Activated CD8-positive, alpha-beta T cell treated with anti-CD3 and anti-CD28 coated beads, Interleukin-2, amount 10 ng/mL, durations not matched to agents 7 days and 5 days (primary cell): ENCODE data around the gene ANKUB1. TPM values are rescaled to one million over a fixed set of nuclear protein-coding genes. Genes with fewer than 3 reads are reported as not detected.

ENCODE experiments used
- ATAC-seq: fragments of 150-1000 bp; cut with Tn5 transposase; one replicate; pipeline ENCODE4 v1.10.0; 2021; ENCODE audit warnings: moderate library complexity
- CTCF ChIA-PET: fragments of 350-600 bp; sonication (Branson Sonifier 250); formaldehyde crosslinking; loops from one replicate; lab custom pipeline; 2021; ENCODE audit warnings: antibody characterized with exemption; lab: Charles Lee
- POLR2A ChIA-PET: fragments of 350-600 bp; sonication (Branson Sonifier 250); formaldehyde crosslinking; loops from one replicate; lab custom pipeline; 2021; ENCODE audit warnings: antibody characterized with exemption; lab: Charles Lee
- DNase-seq: peaks from one replicate; pipeline ENCODE4 v3.0.0-alpha.2; 2020
- H3K27ac Mint-ChIP-seq: one replicate; pipeline ENCODE4 v1.8.0; 2021; ENCODE audit warnings: mild to moderate bottlenecking, mixed read lengths
- H3K27me3 Mint-ChIP-seq: one replicate; pipeline ENCODE4 v1.8.0; 2021; ENCODE audit warnings: low read depth, mixed read lengths
- H3K36me3 Mint-ChIP-seq: one replicate; pipeline ENCODE4 v1.8.0; 2021; ENCODE audit warnings: low read depth, mixed read lengths
- H3K4me1 Mint-ChIP-seq: one replicate; pipeline ENCODE4 v1.8.0; 2021; ENCODE audit warnings: low read depth, mixed read lengths
- H3K4me3 Mint-ChIP-seq: one replicate; pipeline ENCODE4 v1.8.0; 2021; ENCODE audit warnings: mild to moderate bottlenecking, mixed read lengths
- H3K9me3 Mint-ChIP-seq: one replicate; pipeline ENCODE4 v1.8.0; 2022; ENCODE audit warnings: mixed read lengths; ENCODE audit not compliant: insufficient read depth
- total RNA-seq, 2 experiments: library from RNA; stranded (reverse); gene quantifications; one replicate each; pipeline ENCODE4 v1.2.3, GENCODE V29; 2021

ANKUB1 gene
- total RNA-seq, 2 experiments from 2014 or later: not detected

- H3K36me3 Mint-ChIP-seq: peaks cover 26% of the 10 kb centered on the region
- CTCF ChIA-PET: interaction anchor here (0.7 to 3.5 kb wide), 13 partner anchors 10 to 222 kb away, joined by 3 to 25 read pairs (median 5); no protein-coding TSS in a partner anchor
- H3K4me3 Mint-ChIP-seq: peak overlapping the region; percentile 95
- H3K9me3 Mint-ChIP-seq: no peaks in the 10 kb centered on the region
- DNase-seq (no peak), ATAC-seq (no peak)
- no peaks in the 10 kb centered on the region for H3K27me3 Mint-ChIP-seq
- POLR2A ChIA-PET: interaction anchor here (0.7 to 2.2 kb wide), 11 partner anchors 9 to 239 kb away, joined by 3 to 6 read pairs (median 3); partner anchors contain the start of gene WWTR1
- H3K4me1 Mint-ChIP-seq: peaks cover 17% of the 10 kb centered on the region
- H3K27ac Mint-ChIP-seq: peak overlapping the region; percentile 93
Observed at GRCh38 chr3:149752788-149753136, 39.6 kb downstream of the ANKUB1 start.

GRCh38 chr3:149752051-149752787, 40.1 kb downstream of the ANKUB1 start, which contains the start of gene COMMD2:
Gene COMMD2 (minus strand): TSS chr3:149752489. CDS start chr3:149752444, 45 bp downstream.
- Mint-ChIP-seq H3K36me3 (peaks cover 29% of the 10 kb centered on the region), H3K4me3 (peak within 1 kb of the TSS; percentile 95), H3K4me1 (peaks cover 17% of the 10 kb centered on the region), H3K9me3 (no peaks in the 10 kb centered on the region), H3K27ac (peak within 1 kb of the TSS; percentile 93), H3K27me3 (no peaks in the 10 kb centered on the region)
- DNase-seq: peak; percentile 86
- ChIA-PET CTCF (interaction anchor here (0.7 to 3.5 kb wide), 17 partner anchors 11 to 222 kb away, joined by 3 to 25 read pairs (median 4); no protein-coding TSS in a partner anchor), POLR2A (interaction anchor here (0.6 to 2.2 kb wide), 12 partner anchors 9 to 477 kb away, joined by 3 to 6 read pairs (median 3); partner anchors contain the start of gene WWTR1)
- peak; percentile 99 for ATAC-seq

GRCh38 chr3:149751551-149751950, 40.8 kb downstream of the ANKUB1 start:
- ChIA-PET POLR2A (interaction anchor here (1.4 to 2.2 kb wide), 6 partner anchors 8 to 94 kb away, joined by 3 to 6 read pairs (median 4); partner anchors contain the start of gene WWTR1), CTCF (interaction anchor here (0.7 to 3.5 kb wide), 13 partner anchors 12 to 220 kb away, joined by 3 to 25 read pairs (median 4); no protein-coding TSS in a partner anchor)
- DNase-seq: no peak
- H3K36me3 Mint-ChIP-seq: peaks cover 35% of the 10 kb centered on the region
- peak overlapping the region; percentile 93 for H3K27ac Mint-ChIP-seq
- H3K4me1 Mint-ChIP-seq: peaks cover 17% of the 10 kb centered on the region
- H3K4me3 Mint-ChIP-seq: peak overlapping the region; percentile 95
- H3K9me3 Mint-ChIP-seq: no peaks in the 10 kb centered on the region
- no peak for ATAC-seq
- no peaks in the 10 kb centered on the region for H3K27me3 Mint-ChIP-seq

- no peaks in the 10 kb centered on the region for H3K9me3 Mint-ChIP-seq
- ATAC-seq: no peak
- no peak for DNase-seq
- ChIA-PET CTCF (no interaction called here), POLR2A (no interaction called here)
- H3K36me3 Mint-ChIP-seq: peaks cover 57% of the 10 kb centered on the region
- H3K27ac Mint-ChIP-seq: no peak overlapping the region
- no peak overlapping the region for H3K4me3 Mint-ChIP-seq
- H3K27me3 Mint-ChIP-seq: no peaks in the 10 kb centered on the region
- no peaks in the 10 kb centered on the region for H3K4me1 Mint-ChIP-seq
Observed at GRCh38 chr3:149744606-149745005, 47.7 kb downstream of the ANKUB1 start.

GRCh38 chr3:149744151-149744550, 48.2 kb downstream of the ANKUB1 start:
- POLR2A ChIA-PET: no interaction called here
- Mint-ChIP-seq H3K4me1 (no peaks in the 10 kb centered on the region), H3K36me3 (peaks cover 55% of the 10 kb centered on the region), H3K9me3 (no peaks in the 10 kb centered on the region), H3K27me3 (no peaks in the 10 kb centered on the region), H3K4me3 (no peak overlapping the region), H3K27ac (no peak overlapping the region)
- CTCF ChIA-PET: no interaction called here
- no peak for DNase-seq
- no peak for ATAC-seq

GRCh38 chr3:149739396-149739795, 53.0 kb downstream of the ANKUB1 start:
- no peak overlapping the region for H3K27ac Mint-ChIP-seq
- H3K4me3 Mint-ChIP-seq: no peak overlapping the region
- H3K36me3 Mint-ChIP-seq: peaks cover 14% of the 10 kb centered on the region
- POLR2A ChIA-PET: no interaction called here
- H3K9me3 Mint-ChIP-seq: no peaks in the 10 kb centered on the region
- ATAC-seq: no peak
- no peak for DNase-seq
- H3K4me1 Mint-ChIP-seq: no peaks in the 10 kb centered on the region
- CTCF ChIA-PET: no interaction called here
- no peaks in the 10 kb centered on the region for H3K27me3 Mint-ChIP-seq

- Mint-ChIP-seq H3K36me3 (peaks cover 13% of the 10 kb centered on the region), H3K27me3 (no peaks in the 10 kb centered on the region), H3K9me3 (no peaks in the 10 kb centered on the region), H3K4me1 (no peaks in the 10 kb centered on the region), H3K4me3 (no peak overlapping the region), H3K27ac (no peak overlapping the region)
- no peak for DNase-seq
- no peak for ATAC-seq
- POLR2A ChIA-PET: interaction anchor here (0.6 kb wide), 1 partner anchor 881 kb away, joined by 3 read pairs; no protein-coding TSS in a partner anchor
- CTCF ChIA-PET: no interaction called here
Observed at GRCh38 chr3:149738876-149739275, 53.5 kb downstream of the ANKUB1 start.

GRCh38 chr3:149736953-149737205, 55.5 kb downstream of the ANKUB1 start:
- no peaks in the 10 kb centered on the region for H3K9me3 Mint-ChIP-seq
- H3K36me3 Mint-ChIP-seq: peaks cover 7% of the 10 kb centered on the region
- no peak overlapping the region for H3K27ac Mint-ChIP-seq
- no peak overlapping the region for H3K4me3 Mint-ChIP-seq
- H3K27me3 Mint-ChIP-seq: no peaks in the 10 kb centered on the region
- ATAC-seq (no peak), DNase-seq (no peak)
- no peaks in the 10 kb centered on the region for H3K4me1 Mint-ChIP-seq
- ChIA-PET POLR2A (no interaction called here), CTCF (no interaction called here)

- ChIA-PET CTCF (interaction anchor here (0.6 to 0.7 kb wide), 2 partner anchors 17 to 929 kb away, joined by 4 read pairs; no protein-coding TSS in a partner anchor), POLR2A (no interaction called here)
- Mint-ChIP-seq H3K4me3 (no peak overlapping the region), H3K9me3 (no peaks in the 10 kb centered on the region), H3K27ac (no peak overlapping the region), H3K27me3 (no peaks in the 10 kb centered on the region), H3K4me1 (no peaks in the 10 kb centered on the region), H3K36me3 (peaks cover 5% of the 10 kb centered on the region)
- ATAC-seq (no peak), DNase-seq (no peak)
Observed at GRCh38 chr3:149736175-149736952, 56.0 kb downstream of the ANKUB1 start.

- POLR2A ChIA-PET: no interaction called here
- Mint-ChIP-seq H3K27me3 (no peaks in the 10 kb centered on the region), H3K27ac (no peak overlapping the region), H3K4me3 (no peak overlapping the region), H3K9me3 (no peaks in the 10 kb centered on the region), H3K4me1 (no peaks in the 10 kb centered on the region), H3K36me3 (no peaks in the 10 kb centered on the region)
- ATAC-seq (no peak), DNase-seq (no peak)
- CTCF ChIA-PET: no interaction called here
Observed at GRCh38 chr3:149732234-149732633, 60.1 kb downstream of the ANKUB1 start.

- ChIA-PET POLR2A (no interaction called here), CTCF (no interaction called here)
- Mint-ChIP-seq H3K4me3 (no peak overlapping the region), H3K4me1 (no peaks in the 10 kb centered on the region), H3K27ac (no peak overlapping the region), H3K9me3 (peaks cover 1% of the 10 kb centered on the region), H3K36me3 (peaks cover 3% of the 10 kb centered on the region), H3K27me3 (peaks cover 3% of the 10 kb centered on the region)
- DNase-seq (no peak), ATAC-seq (no peak)
Observed at GRCh38 chr3:149727656-149728055, 64.7 kb downstream of the ANKUB1 start.
